ENCODE measurements around the gene ARHGEF19. TPM values are rescaled to one million over a fixed set of nuclear protein-coding genes. Genes with fewer than 3 reads are reported as not detected.

The ARHGEF19 gene
- total RNA-seq, 1 donor from 2014 or later, result 19.4 TPM

DNA sequence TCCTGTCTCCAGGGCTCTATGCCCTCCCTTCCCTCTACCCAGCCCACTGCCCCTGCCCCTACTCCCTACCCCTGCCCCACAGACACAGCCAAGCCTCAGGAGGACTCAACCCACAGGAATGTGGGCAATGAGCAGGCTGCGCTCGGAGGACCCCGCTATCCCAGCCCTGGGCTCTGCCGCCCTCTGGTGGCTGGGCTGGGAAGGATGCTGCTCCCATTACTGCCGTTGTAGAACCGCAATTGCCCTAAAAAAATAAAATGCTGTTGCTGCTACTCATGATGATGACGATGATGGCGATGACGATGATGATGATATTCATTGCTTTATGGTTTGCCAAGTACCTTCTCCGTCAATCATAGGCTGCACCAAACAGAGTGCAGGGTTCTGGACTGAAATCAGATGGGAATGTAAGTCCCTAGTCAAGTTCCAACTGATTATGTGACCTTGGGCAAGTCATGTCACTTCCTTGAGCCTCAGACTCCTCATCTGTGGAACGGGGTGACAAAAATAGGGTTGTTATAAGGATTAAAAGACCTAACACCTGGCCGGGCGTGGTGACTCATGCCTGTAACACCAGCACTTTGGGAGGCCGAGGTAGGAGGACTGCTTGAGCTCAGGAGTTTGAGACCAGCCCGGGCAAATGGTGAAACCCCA is 24.6 kb downstream of the ARHGEF19 start:
- no peaks in the 10 kb centered on the region for H3K27me3 ChIP-seq
- peak overlapping the region; percentile 65 for H3K27ac ChIP-seq
- no peak for TF ChIP-seq POLR2A (IDR thresholded peaks at IDR 0.05)
- TF ChIP-seq, protein P1, sequence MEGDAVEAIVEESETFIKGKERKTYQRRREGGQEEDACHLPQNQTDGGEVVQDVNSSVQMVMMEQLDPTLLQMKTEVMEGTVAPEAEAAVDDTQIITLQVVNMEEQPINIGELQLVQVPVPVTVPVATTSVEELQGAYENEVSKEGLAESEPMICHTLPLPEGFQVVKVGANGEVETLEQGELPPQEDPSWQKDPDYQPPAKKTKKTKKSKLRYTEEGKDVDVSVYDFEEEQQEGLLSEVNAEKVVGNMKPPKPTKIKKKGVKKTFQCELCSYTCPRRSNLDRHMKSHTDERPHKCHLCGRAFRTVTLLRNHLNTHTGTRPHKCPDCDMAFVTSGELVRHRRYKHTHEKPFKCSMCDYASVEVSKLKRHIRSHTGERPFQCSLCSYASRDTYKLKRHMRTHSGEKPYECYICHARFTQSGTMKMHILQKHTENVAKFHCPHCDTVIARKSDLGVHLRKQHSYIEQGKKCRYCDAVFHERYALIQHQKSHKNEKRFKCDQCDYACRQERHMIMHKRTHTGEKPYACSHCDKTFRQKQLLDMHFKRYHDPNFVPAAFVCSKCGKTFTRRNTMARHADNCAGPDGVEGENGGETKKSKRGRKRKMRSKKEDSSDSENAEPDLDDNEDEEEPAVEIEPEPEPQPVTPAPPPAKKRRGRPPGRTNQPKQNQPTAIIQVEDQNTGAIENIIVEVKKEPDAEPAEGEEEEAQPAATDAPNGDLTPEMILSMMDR (IDR thresholded peaks at IDR 0.05), result peak; percentile 92 to 97 (median 97)
- TF ChIP-seq POLR2AphosphoS5 (IDR thresholded peaks at IDR 0.05; ENCODE audit: insufficient read depth in 1 of 2, low read depth in 1 of 2), result peak; percentile 30 to 46
- peaks cover 54% of the 10 kb centered on the region for H3K4me1 ChIP-seq
- H3K9me3 ChIP-seq, result no peaks in the 10 kb centered on the region
- H3K36me3 ChIP-seq, result no peaks in the 10 kb centered on the region
- intact Hi-C loops (cut with DNase I), result loop anchor here (2.0 kb wide), 1 partner anchor 109 kb away; no protein-coding TSS in a partner anchor
- no peak for DNase-seq (ENCODE audit: extremely low spot score in 2 of 2)
- H3K4me3 ChIP-seq, result no peak overlapping the region

DNA sequence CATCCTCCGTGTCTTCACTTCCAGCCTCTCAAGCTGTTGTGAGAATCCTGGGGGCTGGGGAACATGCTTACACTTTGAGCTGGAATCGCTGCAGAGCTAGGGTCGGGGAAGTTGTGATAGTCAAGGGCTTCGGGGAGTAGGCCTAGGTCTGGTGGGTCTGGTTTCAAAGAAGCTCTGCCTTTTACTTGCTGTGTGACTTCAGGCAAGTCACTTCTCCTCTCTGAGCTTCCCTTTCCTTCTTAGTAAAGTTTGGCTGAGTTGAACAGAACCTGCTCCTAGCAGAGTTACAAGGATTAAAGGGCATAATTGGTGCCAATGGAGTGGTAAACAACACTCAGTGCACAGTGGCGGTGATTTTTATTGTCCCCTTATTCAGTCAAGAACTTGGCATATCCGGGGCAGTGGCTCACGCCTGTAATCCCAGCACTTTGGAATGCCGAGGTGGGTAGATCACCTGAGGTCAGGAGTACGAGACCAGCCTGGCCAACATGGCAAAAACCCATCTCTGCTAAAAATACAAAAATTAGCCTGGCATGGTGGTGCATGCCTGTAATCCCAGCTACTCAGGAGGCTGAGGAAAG is 25.7 kb downstream of the ARHGEF19 start:
- Histone ChIP-seq H3K27me3 (no peaks in the 10 kb centered on the region), H3K36me3 (no peaks in the 10 kb centered on the region), H3K4me3 (no peak overlapping the region), H3K4me1 (peaks cover 62% of the 10 kb centered on the region), H3K27ac (peak overlapping the region; percentile 54), H3K9me3 (no peaks in the 10 kb centered on the region)
- intact Hi-C loops (cut with DNase I), result loop anchor here (2.0 kb wide), 1 partner anchor 108 kb away; no protein-coding TSS in a partner anchor
- TF ChIP-seq POLR2AphosphoS5 (IDR thresholded peaks at IDR 0.05; ENCODE audit: insufficient read depth in 1 of 2, low read depth in 1 of 2) (no peak), POLR2A (IDR thresholded peaks at IDR 0.05) (no peak)
- TF ChIP-seq, protein P1 (IDR thresholded peaks at IDR 0.05), result no peak
- DNase-seq (ENCODE audit: extremely low spot score in 2 of 2), result no peak

DNA sequence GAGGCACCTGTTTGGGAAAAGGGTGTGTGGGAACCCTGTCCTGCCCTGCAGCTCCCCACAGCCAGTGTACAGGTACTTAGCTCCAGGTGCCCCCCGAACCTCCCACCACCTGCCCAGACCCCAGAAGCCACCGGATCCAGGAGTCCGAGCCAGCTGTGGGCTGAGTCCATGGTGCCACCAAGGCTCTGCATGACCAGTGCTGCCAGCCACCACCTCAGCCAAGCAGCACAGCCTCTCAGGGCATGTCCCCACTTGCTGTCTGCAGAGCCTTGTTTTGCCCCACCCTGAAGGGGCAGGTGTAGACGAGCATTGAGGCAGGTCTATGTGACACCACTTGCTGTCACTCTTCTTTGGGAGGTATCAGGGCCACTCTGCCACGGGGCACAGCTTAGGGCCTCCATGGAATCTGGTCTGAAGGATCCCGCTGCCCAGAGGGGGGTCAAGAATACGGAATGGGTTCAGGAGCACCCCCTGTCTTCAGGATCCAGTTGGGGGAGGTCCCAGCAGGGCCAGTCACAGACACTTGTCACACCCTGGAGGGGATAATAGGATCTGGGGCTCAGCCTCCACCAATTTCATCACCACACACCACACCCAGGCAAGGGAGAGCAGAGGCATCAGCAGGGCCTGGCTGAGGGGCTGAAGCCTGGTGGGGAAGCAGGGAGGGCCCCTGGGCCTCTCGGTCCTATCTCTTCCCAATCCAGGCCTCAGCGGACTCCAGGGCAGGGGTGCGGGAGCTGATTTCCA is 27.7 kb downstream of the ARHGEF19 start:
- TF ChIP-seq, protein P1 (IDR thresholded peaks at IDR 0.05), result no peak
- TF ChIP-seq POLR2A (IDR thresholded peaks at IDR 0.05) (no peak), POLR2AphosphoS5 (IDR thresholded peaks at IDR 0.05; ENCODE audit: insufficient read depth in 1 of 2, low read depth in 1 of 2) (peak in 1 of 2 donors; percentile 51)
- Histone ChIP-seq H3K27me3 (no peaks in the 10 kb centered on the region), H3K36me3 (no peaks in the 10 kb centered on the region), H3K4me3 (no peak overlapping the region), H3K9me3 (no peaks in the 10 kb centered on the region), H3K27ac (peak overlapping the region; percentile 83), H3K4me1 (peaks cover 60% of the 10 kb centered on the region)
- intact Hi-C loops (cut with DNase I), result loop anchor here (5.0 kb wide), 2 partner anchors 37 to 63 kb away; no protein-coding TSS in a partner anchor
- no peak for DNase-seq (ENCODE audit: extremely low spot score in 2 of 2)

DNA sequence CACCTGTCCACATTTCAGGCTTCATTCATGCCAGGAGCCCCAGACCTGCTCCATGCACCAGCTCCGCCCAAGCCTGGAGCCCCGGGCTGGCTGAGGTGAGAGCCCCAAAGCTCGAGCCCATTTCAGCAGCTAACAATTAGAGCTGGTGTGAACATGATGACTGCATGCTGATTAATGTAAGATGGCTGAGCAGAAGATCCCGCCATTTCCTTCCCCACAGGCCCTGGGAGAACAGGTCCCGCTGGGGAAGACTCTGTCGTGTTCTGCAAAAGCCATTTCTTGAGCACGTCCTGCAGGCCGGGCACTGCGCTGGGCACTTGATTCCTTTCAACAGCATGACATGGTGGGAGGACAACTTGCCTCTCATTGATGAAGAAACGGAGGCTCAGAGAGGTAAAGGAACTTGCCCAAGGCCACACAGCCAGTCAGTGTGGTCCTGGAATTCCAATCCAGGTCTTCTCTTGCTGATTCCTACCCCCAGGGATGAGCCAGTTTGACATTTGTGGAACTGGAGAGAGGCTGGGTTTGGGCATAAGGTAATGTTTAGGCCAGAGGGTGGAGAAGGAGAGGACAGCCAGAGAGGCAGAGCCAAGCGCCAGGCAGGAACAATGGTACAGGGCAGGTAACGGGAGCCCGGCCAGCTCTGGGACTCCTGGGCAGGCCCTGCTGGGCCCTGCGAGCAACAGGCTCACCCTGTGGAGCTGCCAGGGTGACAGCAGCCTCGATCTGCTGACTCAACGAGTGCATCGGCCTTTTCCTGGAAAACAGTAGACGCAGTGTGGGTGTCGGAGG is 28.5 kb downstream of the ARHGEF19 start:
- Histone ChIP-seq H3K9me3 (no peaks in the 10 kb centered on the region), H3K27ac (peak overlapping the region; percentile 83), H3K4me3 (peak overlapping the region in 1 of 2 donors; percentile 10), H3K4me1 (peaks cover 58% of the 10 kb centered on the region), H3K27me3 (no peaks in the 10 kb centered on the region), H3K36me3 (no peaks in the 10 kb centered on the region)
- DNase-seq (ENCODE audit: extremely low spot score in 2 of 2), result no peak
- TF ChIP-seq POLR2A (IDR thresholded peaks at IDR 0.05), result no peak
- TF ChIP-seq, protein P1 (IDR thresholded peaks at IDR 0.05), result no peak
- TF ChIP-seq POLR2AphosphoS5 (IDR thresholded peaks at IDR 0.05; ENCODE audit: insufficient read depth in 1 of 2, low read depth in 1 of 2), result no peak
- intact Hi-C loops (cut with DNase I), result loop anchor here (5.0 kb wide), 2 partner anchors 37 to 63 kb away; no protein-coding TSS in a partner anchor

Data from vagina (tissue), 2 donors.